Choroid plexus epithelial cell (primary cell): ENCODE results near the gene CEACAM19.
A peak's percentile ranks its signal among the peaks of the same experiment; 100 is the strongest.

ENCODE experiments used
- DNase-seq: peaks from one replicate; pipeline ENCODE4 v3.0.0-alpha.2; 2010; ENCODE audit warnings: low read depth
- H3K4me3 ChIP-seq: 2 replicates; pipeline ENCODE4 v1.5.1; 2011; ENCODE audit warnings: low read depth, mild to moderate bottlenecking, control low read depth, low read length, moderate library complexity
- CTCF ChIP-seq: conservative IDR thresholded peaks from 2 replicates; pipeline ENCODE4 v1.5.1; 2011; ENCODE audit warnings: low read depth, mild to moderate bottlenecking, control low read depth, inconsistent platforms, low read length, moderate library complexity

CEACAM19 gene

GRCh38 chr19:44642377-44642776 lies 28.9 kb upstream of the CEACAM19 start:
- H3K4me3 ChIP-seq, result no peak overlapping the region
- no peak for TF ChIP-seq CTCF

GRCh38 chr19:44643605-44644401 lies 27.5 kb upstream of the CEACAM19 start, which contains the start of gene PVR:
TSS of gene PVR (plus strand) at chr19:44643910. CDS start at chr19:44644097, 187 bp downstream.
- peak; percentile 71 for DNase-seq
- H3K4me3 ChIP-seq, result peak within 1 kb of the TSS; percentile 83

More at GRCh38 chr19:44642377-44642776, 28.9 kb upstream of the CEACAM19 start:
- no peak for DNase-seq

GRCh38 chr19:44644402-44645016 lies 26.8 kb upstream of the CEACAM19 start:
- peak; percentile 33 for DNase-seq
- H3K4me3 ChIP-seq, result peak overlapping the region; percentile 83
- no peak for TF ChIP-seq CTCF

More at GRCh38 chr19:44643605-44644401, 27.5 kb upstream of the CEACAM19 start, which contains the start of gene PVR:
- no peak for TF ChIP-seq CTCF

- no peak for DNase-seq
- H3K4me3 ChIP-seq, result peak overlapping the region; percentile 15
Observed at GRCh38 chr19:44645407-44646048, 25.8 kb upstream of the CEACAM19 start.

GRCh38 chr19:44646049-44646416 lies 25.2 kb upstream of the CEACAM19 start:
- DNase-seq, result no peak
- no peak for TF ChIP-seq CTCF
- no peak overlapping the region for H3K4me3 ChIP-seq

More at GRCh38 chr19:44645407-44646048, 25.8 kb upstream of the CEACAM19 start:
- TF ChIP-seq CTCF, result no peak

- H3K4me3 ChIP-seq, result no peak overlapping the region
- DNase-seq, result no peak
- TF ChIP-seq CTCF, result no peak
Observed at GRCh38 chr19:44647144-44647543, 24.1 kb upstream of the CEACAM19 start.
